ENCODE results near the gene DGUOK.

Gene DGUOK

DNA sequence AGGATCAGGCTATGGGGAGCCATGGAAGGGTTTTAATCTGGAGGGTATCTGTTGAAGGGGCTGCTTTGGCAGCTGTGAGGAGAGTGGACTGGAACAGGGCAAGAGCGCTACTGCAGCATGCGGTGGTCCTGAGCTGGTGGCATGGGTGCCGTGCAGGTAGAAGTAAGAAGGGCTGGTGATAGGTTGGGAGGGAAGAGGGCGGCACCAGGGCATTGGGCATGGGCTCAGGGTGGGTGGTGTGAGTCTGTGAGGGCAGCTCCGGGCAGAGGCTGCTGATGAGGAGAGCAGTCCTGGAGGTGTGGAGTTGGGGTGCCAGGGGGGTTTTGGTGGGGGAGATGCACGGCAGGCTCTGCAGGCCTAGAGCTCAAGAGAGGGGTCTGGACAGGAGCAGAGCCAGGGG, 31.8 kb upstream of the DGUOK start:
- no peak for DNase-seq (ENCODE audit: low read depth)
- no peak overlapping the region for H3K4me3 ChIP-seq (ENCODE audit: low read length)
- TF ChIP-seq, protein P1, sequence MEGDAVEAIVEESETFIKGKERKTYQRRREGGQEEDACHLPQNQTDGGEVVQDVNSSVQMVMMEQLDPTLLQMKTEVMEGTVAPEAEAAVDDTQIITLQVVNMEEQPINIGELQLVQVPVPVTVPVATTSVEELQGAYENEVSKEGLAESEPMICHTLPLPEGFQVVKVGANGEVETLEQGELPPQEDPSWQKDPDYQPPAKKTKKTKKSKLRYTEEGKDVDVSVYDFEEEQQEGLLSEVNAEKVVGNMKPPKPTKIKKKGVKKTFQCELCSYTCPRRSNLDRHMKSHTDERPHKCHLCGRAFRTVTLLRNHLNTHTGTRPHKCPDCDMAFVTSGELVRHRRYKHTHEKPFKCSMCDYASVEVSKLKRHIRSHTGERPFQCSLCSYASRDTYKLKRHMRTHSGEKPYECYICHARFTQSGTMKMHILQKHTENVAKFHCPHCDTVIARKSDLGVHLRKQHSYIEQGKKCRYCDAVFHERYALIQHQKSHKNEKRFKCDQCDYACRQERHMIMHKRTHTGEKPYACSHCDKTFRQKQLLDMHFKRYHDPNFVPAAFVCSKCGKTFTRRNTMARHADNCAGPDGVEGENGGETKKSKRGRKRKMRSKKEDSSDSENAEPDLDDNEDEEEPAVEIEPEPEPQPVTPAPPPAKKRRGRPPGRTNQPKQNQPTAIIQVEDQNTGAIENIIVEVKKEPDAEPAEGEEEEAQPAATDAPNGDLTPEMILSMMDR (IDR thresholded peaks at IDR 0.05; ENCODE audit: insufficient read depth, low read depth, low read length, missing control alignments), result no peak

DNA sequence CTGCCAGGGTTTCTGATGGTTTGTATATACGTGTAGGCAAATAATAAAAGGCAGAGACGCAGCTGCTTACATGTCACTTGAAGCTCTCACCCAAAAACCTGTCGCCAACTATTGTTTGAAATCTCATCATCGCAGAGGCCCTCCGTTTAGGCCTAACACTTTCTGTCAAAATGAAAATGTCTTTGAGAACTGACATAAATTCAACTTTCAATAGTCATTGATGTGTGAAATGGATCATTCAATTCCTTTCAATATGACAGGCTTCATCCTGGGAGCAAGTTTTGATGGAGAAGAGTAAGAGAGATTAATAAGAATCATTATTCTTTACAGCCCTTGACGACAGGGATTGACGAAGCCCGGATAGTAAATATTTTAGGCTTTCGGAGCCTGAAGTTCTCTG, 31.2 kb upstream of the DGUOK start:
- no peak overlapping the region for H3K4me3 ChIP-seq (ENCODE audit: low read length)
- no peak for DNase-seq (ENCODE audit: low read depth)
- TF ChIP-seq, protein P1 (IDR thresholded peaks at IDR 0.05; ENCODE audit: insufficient read depth, low read depth, low read length, missing control alignments), result no peak

DNA sequence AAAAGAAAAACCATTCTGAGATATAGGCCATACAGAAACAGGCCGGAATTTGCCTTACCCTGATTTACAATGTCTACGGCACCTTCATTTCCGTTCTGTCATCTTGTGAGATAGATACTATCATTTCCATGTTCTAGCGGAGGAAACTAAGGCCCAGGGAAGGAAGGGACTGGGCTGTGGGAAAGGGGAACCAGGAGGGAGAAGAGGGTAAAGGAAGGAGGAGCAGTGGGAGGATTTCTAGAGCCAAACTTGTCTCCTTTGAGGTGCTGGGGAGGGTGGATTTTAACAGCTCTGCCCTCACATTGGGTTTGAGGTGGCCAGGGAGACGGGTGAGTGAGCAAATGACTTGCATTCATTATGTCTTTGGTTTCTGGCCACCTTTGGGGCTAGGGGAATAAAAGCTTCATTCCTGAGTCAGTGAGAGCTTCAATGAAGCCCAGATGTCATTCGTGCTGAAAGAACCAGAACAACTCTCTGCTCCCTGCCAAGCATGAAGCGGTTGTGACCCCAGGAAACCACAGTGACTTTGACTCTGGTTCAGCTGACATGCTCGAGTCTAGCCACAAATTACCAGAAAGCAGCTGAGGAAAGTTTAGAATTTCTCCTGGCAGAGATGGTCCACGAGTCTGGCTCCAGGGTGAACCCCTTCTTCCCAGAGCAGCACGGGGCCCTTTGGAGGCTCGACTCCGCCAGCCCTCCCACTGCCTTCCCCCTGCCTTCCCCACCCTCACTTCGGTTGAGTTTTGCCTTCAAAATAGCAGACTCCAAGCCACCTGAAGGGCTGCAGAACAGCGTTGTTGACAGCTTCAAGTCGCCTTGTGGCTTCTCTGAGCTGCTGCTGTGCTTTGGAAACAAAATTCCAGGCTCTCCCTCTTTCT, 30.1 kb upstream of the DGUOK start:
- H3K4me3 ChIP-seq (ENCODE audit: low read length), result no peak overlapping the region
- TF ChIP-seq, protein P1 (IDR thresholded peaks at IDR 0.05; ENCODE audit: insufficient read depth, low read depth, low read length, missing control alignments), result no peak
- DNase-seq (ENCODE audit: low read depth), result no peak

DNA sequence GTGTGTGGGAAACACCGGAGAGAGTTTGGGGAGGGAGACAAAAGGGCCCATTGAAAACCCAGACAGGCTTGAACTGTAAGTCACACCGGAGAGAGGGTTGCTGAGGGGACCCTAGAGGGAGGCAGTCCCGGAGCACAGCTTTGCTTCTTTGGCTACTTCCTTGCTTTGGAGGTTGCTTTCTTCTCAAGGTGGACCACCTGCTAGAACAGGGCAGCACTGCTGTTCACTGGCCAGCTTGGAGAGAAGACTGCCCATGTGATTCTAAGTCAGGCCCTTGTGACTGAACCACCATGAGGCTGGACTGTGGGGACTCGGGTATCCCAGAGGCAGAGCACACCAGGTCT, 29.5 kb upstream of the DGUOK start:
- DNase-seq (ENCODE audit: low read depth), result no peak
- TF ChIP-seq, protein P1 (IDR thresholded peaks at IDR 0.05; ENCODE audit: insufficient read depth, low read depth, low read length, missing control alignments), result no peak
- no peak overlapping the region for H3K4me3 ChIP-seq (ENCODE audit: low read length)

DNA sequence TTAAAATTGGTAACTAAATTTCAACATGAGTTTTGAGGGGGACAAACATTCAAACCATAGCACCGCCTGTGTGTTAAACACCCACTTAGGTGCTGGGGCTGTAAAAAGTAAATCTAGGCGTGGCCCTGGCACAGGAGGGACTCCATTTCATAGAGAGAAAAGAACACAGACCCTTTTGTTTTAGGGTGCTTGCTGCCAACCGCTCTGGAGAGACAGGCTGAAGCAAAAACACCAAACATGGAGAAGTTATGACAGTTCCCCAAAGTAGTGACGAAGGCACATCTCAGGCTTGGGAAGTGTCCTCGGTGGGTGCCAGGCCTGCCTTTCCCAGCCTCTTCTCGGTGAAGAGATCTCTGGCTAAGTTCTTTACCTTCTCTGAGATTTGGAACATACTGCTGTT, 28.7 kb upstream of the DGUOK start:
- H3K4me3 ChIP-seq (ENCODE audit: low read length), result no peak overlapping the region
- TF ChIP-seq, protein P1 (IDR thresholded peaks at IDR 0.05; ENCODE audit: insufficient read depth, low read depth, low read length, missing control alignments), result no peak
- DNase-seq (ENCODE audit: low read depth), result no peak

DNA sequence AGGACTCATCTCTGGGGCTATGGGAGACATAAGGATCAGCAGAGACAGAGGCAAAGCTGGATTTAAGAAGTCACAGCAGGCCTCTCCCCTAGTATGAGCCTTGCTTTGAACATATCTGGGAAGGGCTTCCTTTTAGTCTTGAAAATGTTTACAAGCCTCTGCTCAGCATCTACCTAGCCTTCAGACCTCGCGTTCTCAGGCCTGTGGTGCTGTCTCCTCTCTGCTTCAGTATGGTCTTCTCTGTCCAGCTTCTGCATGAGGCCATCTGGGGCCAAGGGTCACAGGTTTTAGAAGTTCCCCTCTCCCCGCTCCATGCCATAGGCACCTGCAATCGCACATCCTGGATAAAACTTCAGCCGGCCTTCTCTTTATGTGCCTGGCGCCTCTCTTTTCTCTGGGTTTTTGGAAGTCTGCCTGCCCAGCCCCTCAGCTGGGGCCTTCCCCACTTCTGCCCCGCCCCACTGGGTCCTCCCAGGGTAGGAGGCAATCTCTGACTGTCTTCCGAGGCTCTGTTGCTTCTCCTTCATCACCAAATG, 26.8 kb upstream of the DGUOK start:
- TF ChIP-seq, protein P1 (IDR thresholded peaks at IDR 0.05; ENCODE audit: insufficient read depth, low read depth, low read length, missing control alignments), result no peak
- H3K4me3 ChIP-seq (ENCODE audit: low read length), result no peak overlapping the region

DNA sequence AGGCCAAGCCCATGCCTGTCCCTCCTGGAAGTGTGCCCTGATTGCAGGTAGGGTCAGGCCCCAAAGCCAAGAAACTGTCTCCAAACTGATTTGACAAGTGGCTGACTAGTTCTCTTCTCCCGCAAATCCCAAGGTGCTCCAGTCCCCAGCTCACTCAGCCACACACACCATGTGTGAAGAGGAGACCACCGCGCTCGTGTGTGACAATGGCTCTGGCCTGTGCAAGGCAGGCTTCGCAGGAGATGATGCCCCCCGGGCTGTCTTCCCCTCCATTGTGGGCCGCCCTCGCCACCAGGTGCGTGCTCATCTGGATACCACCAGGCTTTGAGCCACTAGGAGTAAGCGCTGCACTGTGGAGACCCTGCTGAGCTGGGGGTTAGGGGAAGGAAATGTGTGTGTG, 25.5 kb upstream of the DGUOK start:
- H3K4me3 ChIP-seq (ENCODE audit: low read length), result no peak overlapping the region
- DNase-seq (ENCODE audit: low read depth), result no peak
- TF ChIP-seq, protein P1 (IDR thresholded peaks at IDR 0.05; ENCODE audit: insufficient read depth, low read depth, low read length, missing control alignments), result no peak

More for the DNA sequence above, 26.8 kb upstream of the DGUOK start:
- no peak for DNase-seq (ENCODE audit: low read depth)

Measured in epithelial cell of esophagus (primary cell).